ENCODE measurements around the gene TRPM4.
"Not testable (repeated sequence)": the region's sequence is repeated elsewhere in the genome, so short reads cannot be mapped to it uniquely, and the experiment has no call there.

The TRPM4 gene

DNA sequence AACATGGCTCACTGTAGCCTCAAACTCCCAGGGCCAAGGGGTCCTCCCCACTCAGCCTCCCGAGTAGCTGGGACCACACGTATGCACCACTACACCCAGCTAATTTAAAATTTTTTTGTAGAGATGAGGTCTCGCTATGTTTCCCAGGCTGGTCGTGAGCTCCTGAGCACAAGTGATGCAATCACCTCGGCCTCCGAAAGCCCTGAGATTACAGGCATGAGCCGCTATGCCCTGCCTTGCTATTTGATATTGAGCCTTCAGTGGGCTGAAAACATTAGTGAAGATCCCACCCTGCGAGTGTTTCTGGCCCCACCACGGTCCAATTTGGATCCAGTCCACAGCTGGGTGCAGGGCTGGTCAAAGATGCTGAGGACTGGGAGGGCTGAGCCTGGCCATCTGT is 65.9 kb downstream of the TRPM4 start:
- H3K4me3 ChIP-seq (ENCODE audit: low read length), result no peak overlapping the region
- TF ChIP-seq, protein P1, sequence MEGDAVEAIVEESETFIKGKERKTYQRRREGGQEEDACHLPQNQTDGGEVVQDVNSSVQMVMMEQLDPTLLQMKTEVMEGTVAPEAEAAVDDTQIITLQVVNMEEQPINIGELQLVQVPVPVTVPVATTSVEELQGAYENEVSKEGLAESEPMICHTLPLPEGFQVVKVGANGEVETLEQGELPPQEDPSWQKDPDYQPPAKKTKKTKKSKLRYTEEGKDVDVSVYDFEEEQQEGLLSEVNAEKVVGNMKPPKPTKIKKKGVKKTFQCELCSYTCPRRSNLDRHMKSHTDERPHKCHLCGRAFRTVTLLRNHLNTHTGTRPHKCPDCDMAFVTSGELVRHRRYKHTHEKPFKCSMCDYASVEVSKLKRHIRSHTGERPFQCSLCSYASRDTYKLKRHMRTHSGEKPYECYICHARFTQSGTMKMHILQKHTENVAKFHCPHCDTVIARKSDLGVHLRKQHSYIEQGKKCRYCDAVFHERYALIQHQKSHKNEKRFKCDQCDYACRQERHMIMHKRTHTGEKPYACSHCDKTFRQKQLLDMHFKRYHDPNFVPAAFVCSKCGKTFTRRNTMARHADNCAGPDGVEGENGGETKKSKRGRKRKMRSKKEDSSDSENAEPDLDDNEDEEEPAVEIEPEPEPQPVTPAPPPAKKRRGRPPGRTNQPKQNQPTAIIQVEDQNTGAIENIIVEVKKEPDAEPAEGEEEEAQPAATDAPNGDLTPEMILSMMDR (IDR thresholded peaks at IDR 0.05; ENCODE audit: insufficient read depth, low read depth, low read length, missing control alignments), result no peak

DNA sequence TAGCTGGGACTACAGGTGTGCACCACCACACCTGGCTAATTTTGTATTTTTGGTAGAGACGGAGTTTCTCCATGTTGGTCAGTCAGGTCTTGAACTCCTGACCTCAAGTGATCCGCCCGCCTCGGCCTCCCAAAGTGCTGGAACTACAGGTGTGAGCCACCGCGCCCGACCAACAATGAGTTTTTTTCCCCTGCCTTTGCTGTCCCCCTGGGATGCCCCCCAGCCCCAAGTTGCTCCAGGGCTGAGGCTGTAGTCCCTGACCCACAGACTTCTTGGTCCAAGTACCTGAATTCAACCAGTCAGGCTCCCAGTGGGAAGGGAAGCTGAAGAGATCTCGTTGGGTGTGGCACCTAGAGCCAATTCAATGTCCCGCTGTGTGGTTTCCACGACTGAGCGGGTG is 66.8 kb downstream of the TRPM4 start:
- H3K4me3 ChIP-seq (ENCODE audit: low read length); DNase-seq (ENCODE audit: low read depth): not testable (repeated sequence)

More for the DNA sequence above, 65.9 kb downstream of the TRPM4 start:
- DNase-seq (ENCODE audit: low read depth), result no peak

DNA sequence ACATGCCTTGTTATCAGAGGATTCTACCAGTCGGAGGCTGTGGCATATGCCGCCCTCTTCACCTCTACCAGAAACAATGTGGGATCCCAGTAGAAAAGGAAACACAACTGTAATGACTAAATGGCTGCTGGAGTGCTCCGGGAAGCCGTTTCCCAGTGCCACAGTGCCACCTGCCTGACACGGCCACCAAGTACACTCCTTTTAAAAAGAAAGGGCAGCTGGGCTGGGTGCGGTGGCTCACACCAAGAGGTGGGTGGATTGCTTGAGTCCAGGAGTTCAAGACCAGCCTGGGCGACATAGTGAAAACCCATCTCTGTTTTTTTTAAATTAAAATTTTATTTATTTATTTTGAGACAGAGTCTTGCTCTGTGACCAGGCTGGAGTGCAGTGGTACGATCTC is 67.3 kb downstream of the TRPM4 start:
- TF ChIP-seq, protein P1 (IDR thresholded peaks at IDR 0.05; ENCODE audit: insufficient read depth, low read depth, low read length, missing control alignments), result peak; percentile 69
- DNase-seq (ENCODE audit: low read depth), result peak; percentile 71
- no peak overlapping the region for H3K4me3 ChIP-seq (ENCODE audit: low read length)

DNA sequence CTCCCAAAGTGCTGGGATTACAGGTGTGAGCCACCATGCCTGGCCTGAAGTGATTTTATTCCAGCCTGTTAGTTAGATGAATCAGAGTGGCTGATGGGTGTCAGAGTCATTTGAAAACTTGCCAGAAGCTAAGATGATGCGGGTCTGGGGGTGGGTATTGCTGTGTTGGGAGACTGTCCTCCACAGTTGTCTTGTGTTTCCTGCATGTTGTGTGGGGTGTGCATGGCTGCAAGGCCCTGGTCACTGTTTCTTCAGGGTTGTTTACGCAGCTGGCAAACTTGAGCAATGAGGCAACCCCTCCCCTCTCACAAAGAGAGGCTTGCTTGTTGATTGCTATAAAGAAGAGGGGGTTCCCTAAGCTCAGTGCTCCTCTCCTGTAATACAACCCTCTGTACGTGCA is 71.8 kb downstream of the TRPM4 start:
- no peak overlapping the region for H3K4me3 ChIP-seq (ENCODE audit: low read length)
- TF ChIP-seq, protein P1 (IDR thresholded peaks at IDR 0.05; ENCODE audit: insufficient read depth, low read depth, low read length, missing control alignments), result no peak
- DNase-seq (ENCODE audit: low read depth), result no peak

DNA sequence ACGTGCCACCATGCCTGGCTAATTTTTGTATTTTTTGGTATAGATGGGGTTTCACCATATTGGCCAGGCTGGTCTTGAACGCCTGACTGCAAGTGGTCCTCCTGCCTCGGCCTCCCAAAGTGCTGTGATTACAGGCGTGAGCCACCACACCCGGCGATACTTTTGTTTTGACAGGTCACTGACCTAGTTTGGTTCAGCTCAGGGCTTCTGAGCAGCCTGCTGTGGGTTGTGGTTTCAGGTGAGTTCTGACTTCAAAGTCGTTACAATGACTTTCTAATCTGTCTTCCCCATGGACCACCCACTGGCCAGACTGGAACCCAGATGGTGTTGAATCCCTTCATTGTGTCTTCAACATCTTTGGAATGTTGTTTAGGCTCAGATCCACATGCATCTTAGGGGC is 73.8 kb downstream of the TRPM4 start:
- no peak overlapping the region for H3K4me3 ChIP-seq (ENCODE audit: low read length)
- TF ChIP-seq, protein P1 (IDR thresholded peaks at IDR 0.05; ENCODE audit: insufficient read depth, low read depth, low read length, missing control alignments), result no peak
- DNase-seq (ENCODE audit: low read depth), result no peak

DNA sequence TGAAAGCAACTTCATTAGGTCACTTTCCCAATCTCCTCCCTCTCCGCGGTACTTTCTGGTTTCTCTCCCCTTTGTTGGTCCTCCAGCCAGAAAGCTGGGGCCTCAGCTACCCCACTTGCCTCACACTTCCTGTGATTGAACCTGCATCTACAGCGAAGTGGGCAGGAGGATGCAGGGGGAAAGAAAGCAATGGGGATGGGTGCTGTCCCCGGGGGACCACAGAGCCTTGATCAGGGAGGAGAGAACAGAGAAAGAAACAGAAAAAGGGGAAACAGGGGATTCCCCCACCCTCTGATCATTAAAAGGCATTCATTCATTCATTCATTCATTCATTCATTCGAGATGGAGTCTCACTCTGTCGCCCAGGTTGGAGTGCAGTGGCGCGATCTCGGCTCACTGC is 74.2 kb downstream of the TRPM4 start:
- no peak for DNase-seq (ENCODE audit: low read depth)
- TF ChIP-seq, protein P1 (IDR thresholded peaks at IDR 0.05; ENCODE audit: insufficient read depth, low read depth, low read length, missing control alignments), result no peak
- H3K4me3 ChIP-seq (ENCODE audit: low read length), result no peak overlapping the region

DNA sequence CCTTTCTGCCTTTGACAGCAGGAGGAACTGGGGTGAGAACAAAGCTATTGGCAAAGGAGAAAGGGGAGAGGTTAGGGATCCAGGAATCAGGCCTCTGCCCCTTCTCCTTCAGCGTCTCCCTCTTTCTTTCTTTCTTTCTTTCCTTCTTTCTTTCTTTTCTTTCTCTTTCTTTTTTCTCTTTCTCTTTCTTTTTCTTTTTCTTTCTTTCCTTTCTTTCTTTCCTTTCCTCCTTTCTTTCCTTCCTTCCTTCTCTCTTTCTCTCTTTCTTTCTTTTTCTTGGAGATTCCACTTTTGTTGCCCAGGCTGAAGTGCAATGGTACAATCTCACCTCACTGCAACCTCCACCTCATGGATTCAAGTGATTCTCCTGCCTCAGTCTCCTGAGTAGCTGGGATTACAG is 75.6 kb downstream of the TRPM4 start:
- TF ChIP-seq, protein P1 (IDR thresholded peaks at IDR 0.05; ENCODE audit: insufficient read depth, low read depth, low read length, missing control alignments), result no peak
- DNase-seq (ENCODE audit: low read depth), result no peak
- no peak overlapping the region for H3K4me3 ChIP-seq (ENCODE audit: low read length)

DNA sequence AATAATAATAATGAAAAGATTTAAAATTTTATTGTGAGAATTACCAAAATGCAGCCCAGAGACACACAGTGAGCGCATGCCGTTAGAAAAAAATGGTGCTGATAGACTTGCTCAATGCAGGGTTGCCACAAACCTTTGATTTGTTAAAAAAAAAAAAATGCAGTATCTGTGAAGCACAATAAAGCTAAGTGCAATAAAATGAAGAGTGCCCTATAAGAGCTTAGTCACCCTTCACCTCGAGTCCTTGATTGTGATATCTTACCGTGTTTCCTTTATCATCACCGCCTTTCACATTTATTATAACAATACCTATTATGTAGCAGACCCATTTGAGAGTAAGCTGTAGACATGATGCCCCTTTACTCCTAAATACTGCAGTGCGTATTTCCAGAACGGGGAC is 84.2 kb downstream of the TRPM4 start:
- no peak for DNase-seq (ENCODE audit: low read depth)
- H3K4me3 ChIP-seq (ENCODE audit: low read length), result no peak overlapping the region
- TF ChIP-seq, protein P1 (IDR thresholded peaks at IDR 0.05; ENCODE audit: insufficient read depth, low read depth, low read length, missing control alignments), result no peak

Data from epithelial cell of esophagus (primary cell).